GM21529 (cell line): ENCODE data around the gene ZNF804A.

Source experiments
- ATAC-seq: cut with Tn5 transposase; IDR thresholded peaks from one replicate; pipeline ENCODE4 v1.9.1; 2021; ENCODE audit not compliant: unreplicated experiment

ZNF804A gene

GRCh38 chr2:184598316-184599053 is at the start of gene ZNF804A:
TSS of gene ZNF804A (plus strand) at chr2:184598529. CDS start at chr2:184598960, 431 bp downstream.
- ATAC-seq, result peak; percentile 83

- ATAC-seq, result no peak
These were observed 49.2 kb upstream of the ZNF804A start for GRCh38 chr2:184549153-184549552.

GRCh38 chr2:184551626-184552025 is 46.7 kb upstream of the ZNF804A start:
- no peak for ATAC-seq

GRCh38 chr2:184554736-184555135 is 43.6 kb upstream of the ZNF804A start:
- no peak for ATAC-seq

GRCh38 chr2:184555352-184555751 is 43.0 kb upstream of the ZNF804A start:
- no peak for ATAC-seq

- no peak for ATAC-seq
These were observed 41.7 kb upstream of the ZNF804A start for GRCh38 chr2:184556639-184557038.

- no peak for ATAC-seq
These were observed 39.4 kb upstream of the ZNF804A start for GRCh38 chr2:184558713-184559464.

- no peak for ATAC-seq
These were observed 37.7 kb upstream of the ZNF804A start for GRCh38 chr2:184560603-184561002.

- no peak for ATAC-seq
These were observed 35.8 kb upstream of the ZNF804A start for GRCh38 chr2:184562532-184562931.

- ATAC-seq, result no peak
These were observed 34.2 kb upstream of the ZNF804A start for GRCh38 chr2:184564092-184564491.

- no peak for ATAC-seq
These were observed 31.6 kb upstream of the ZNF804A start for GRCh38 chr2:184566716-184567115.

- ATAC-seq, result no peak
These were observed 21.3 kb upstream of the ZNF804A start for GRCh38 chr2:184577056-184577455.

GRCh38 chr2:184577743-184578142 is 20.6 kb upstream of the ZNF804A start:
- no peak for ATAC-seq

- ATAC-seq, result no peak
These were observed 19.1 kb upstream of the ZNF804A start for GRCh38 chr2:184579226-184579625.

GRCh38 chr2:184581391-184581790 is 16.9 kb upstream of the ZNF804A start:
- ATAC-seq, result no peak

- no peak for ATAC-seq
These were observed 9.1 kb upstream of the ZNF804A start for GRCh38 chr2:184589261-184589660.

- ATAC-seq, result peak; percentile 30
These were observed 1.4 kb upstream of the ZNF804A start for GRCh38 chr2:184596819-184597411.

- peak; percentile 23 for ATAC-seq
These were observed 748 bp upstream of the ZNF804A start for GRCh38 chr2:184597571-184597991.

- ATAC-seq, result no peak
These were observed 370 bp upstream of the ZNF804A start for GRCh38 chr2:184598002-184598315.

- ATAC-seq, result no peak
These were observed 934 bp downstream of the ZNF804A start for GRCh38 chr2:184599054-184599871.

- no peak for ATAC-seq
These were observed 1.5 kb downstream of the ZNF804A start for GRCh38 chr2:184599872-184600222.
